ENCODE measurements around the gene LPIN1.

DNA sequence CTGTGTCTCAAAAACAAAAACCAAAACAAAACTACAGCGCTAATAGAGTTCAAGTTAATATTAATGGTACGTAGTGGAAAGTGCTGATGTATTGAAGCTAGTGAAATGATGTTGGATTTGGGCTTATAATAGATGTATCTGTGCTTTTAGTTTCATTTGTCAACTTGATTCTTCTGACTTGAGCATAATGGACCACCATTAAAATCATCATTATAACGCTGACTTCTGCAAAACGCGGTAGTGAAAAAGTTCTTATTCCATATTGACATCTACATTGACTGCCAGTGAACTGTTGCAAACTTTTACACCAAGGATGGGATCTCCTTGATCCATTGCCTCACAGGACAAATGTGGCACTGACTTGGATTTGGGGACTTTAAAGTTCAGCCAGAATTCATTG lies 85.0 kb downstream of the LPIN1 start:
- TF ChIP-seq, protein P1, sequence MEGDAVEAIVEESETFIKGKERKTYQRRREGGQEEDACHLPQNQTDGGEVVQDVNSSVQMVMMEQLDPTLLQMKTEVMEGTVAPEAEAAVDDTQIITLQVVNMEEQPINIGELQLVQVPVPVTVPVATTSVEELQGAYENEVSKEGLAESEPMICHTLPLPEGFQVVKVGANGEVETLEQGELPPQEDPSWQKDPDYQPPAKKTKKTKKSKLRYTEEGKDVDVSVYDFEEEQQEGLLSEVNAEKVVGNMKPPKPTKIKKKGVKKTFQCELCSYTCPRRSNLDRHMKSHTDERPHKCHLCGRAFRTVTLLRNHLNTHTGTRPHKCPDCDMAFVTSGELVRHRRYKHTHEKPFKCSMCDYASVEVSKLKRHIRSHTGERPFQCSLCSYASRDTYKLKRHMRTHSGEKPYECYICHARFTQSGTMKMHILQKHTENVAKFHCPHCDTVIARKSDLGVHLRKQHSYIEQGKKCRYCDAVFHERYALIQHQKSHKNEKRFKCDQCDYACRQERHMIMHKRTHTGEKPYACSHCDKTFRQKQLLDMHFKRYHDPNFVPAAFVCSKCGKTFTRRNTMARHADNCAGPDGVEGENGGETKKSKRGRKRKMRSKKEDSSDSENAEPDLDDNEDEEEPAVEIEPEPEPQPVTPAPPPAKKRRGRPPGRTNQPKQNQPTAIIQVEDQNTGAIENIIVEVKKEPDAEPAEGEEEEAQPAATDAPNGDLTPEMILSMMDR (conservative IDR thresholded peaks at IDR 0.05): no peak
- TF ChIP-seq EZH2 (IDR thresholded peaks at IDR 0.05; ENCODE audit: low read depth): no peak

All from PC-9 (cell line).